GM18951 (cell line): Measurements from ENCODE around the gene LPP.
"Not testable (repeated sequence)": the region's sequence is repeated elsewhere in the genome, so short reads cannot be mapped to it uniquely, and the experiment has no call there.

ENCODE experiments used
- POLR2A ChIP-seq: IDR thresholded peaks from 4 replicates; pipeline ENCODE4 v1.6.1; 2011; ENCODE audit warnings: mild to moderate bottlenecking; ENCODE audit not compliant: insufficient read length, insufficient read depth; ENCODE audit errors: extremely low read depth
- in situ Hi-C: fragments of 300-500 bp; cut with MboI; formaldehyde crosslinking; loops from one replicate; pipeline ENCODE4 v1.12.0; 2022; ENCODE audit warnings: low sequenced_read_pairs, mixed read lengths, inconsistent platforms; ENCODE audit not compliant: unreplicated experiment

LPP gene

DNA sequence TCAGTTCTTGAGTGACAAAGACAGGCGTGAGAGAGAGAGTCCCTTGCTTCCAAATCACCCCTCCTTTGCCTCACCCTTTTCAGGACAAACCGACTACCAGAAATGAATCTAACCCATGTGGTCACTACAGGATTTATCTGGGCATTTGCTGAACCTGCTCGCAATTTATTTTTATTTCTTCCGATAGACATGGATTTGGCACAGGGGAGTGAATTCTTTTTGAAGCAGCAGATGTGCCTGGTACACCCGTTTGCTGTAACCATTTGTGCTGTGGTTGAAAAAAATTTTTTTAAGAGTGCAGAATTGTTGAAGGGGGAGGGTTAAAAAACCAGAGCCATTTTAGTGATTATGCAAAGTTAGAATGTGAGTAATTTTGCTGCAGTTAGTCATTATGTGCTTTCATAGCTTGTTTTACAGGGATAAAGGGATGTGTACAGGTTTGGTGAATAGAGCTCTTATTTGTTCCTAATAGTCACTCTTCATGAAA, 442.0 kb downstream of the LPP start:
- in situ Hi-C loops: no loop called here
- no peak for TF ChIP-seq POLR2A

DNA sequence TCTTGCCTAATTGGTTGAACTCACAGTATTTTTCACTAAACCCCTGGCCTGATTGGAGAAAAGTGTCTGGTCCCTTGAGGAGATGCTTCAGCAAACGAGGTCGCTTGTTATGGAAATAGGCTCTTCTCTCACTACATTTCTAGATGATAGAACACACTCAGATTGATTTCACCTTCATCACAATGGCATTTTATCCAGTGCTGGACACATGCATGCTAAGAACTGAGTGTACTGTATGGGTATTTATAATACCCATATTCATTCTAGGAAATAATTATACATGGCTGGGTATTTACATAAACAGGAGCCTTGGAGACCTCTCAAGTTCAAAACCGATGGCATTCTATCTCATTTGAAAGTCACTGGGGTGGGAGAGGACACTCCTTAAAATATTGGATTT, 444.9 kb downstream of the LPP start:
- in situ Hi-C loops: no loop called here
- no peak for TF ChIP-seq POLR2A

DNA sequence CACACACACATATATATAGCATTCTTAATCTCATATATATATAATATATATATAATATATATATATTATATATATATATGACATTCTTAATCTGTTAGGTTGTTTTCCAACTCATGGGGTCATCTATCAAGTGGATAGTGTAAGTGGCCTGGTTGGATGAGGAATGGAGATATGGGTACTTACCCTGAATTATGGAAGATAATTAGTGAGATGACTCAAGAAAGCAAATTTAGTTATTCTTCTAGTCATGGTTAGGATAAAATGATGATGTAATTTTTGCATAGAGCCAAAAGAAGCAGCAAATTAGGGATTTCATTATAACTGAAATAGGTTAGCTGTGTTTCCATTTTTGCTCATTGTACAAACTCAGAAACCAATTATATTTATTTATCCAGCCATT, 448.2 kb downstream of the LPP start:
- TF ChIP-seq POLR2A: no peak
- in situ Hi-C loops: no loop called here

DNA sequence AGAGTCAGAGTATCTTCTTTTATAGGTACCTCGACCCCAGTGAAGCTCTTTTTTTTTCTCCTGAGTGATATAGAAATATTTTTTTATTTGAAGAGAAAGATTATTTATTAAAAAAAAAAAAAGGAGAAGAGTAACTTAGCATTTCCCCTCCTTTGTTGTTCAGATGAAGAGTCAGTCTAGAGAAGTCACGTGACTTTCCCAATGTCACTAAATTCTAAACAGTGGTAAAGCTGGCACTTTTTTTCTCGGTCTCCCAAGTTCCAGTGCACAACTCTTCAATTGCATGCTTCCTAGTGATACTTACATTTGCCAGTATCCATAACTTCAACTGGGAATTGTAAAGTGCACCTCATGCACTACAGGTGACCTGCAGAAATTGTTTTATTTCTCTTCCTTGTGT, 448.7 kb downstream of the LPP start:
- no peak for TF ChIP-seq POLR2A
- in situ Hi-C loops: no loop called here

DNA sequence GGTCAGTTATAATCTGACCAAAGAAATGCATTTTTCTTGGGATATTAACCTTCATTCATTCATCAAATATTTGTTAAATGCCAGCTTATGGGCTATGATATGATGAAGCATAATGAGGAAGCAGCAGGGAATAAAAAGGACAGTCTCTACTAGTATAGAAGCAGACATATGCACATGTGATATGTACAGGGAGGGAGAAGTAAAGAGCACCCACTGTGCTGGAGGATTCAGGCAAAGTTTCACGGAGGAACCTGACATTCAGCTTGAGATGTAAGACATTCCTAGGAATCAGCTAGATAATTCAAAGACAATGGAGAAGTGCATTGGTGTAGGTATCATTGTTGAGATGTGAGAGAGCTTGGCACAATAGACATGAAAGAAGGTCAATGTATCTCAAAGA, 450.7 kb downstream of the LPP start:
- in situ Hi-C loops: no loop called here
- no peak for TF ChIP-seq POLR2A

DNA sequence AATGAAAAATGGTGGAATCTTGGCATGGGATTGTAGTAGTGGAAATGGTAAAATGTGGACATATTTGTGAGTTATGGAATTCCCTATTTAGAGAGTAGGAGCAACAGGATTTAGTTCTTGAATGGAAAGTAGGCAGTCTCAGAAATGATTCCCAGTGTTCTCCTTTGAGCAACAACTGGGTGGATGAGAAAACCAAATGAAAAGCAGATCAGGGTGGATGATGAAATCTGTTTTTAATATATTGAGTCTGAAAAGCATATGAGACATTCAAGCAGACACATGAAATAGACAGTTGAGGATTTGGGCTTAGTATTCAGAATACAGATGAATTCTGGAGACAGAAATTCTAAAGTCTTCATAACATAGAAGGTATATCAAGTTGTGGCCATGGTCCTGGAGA, 451.3 kb downstream of the LPP start:
- in situ Hi-C loops: no loop called here

DNA sequence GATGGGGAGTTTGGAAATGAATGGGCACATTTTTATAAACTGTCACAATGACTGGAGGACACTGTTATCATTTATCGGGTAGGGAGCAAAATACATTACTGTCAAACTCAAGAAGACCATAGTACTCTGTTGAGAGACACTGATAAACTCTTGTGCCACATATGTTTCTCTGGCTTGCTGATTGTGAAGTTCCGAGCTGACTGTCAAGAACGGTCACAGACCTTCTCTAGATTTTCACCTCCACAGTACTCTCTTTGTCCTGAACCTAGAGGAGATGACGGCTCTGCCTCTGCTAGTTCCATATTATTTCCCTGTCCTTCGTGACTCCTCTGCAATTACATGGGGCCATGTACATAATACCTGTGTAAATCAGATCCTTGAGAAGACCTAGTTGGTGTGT, 451.9 kb downstream of the LPP start:
- TF ChIP-seq POLR2A: no peak
- in situ Hi-C loops: no loop called here

More for the DNA sequence above, 451.3 kb downstream of the LPP start:
- no peak for TF ChIP-seq POLR2A

GRCh38 chr3:188607805-188608315, 453.9 kb downstream of the LPP start:
- in situ Hi-C loops: no loop called here
- no peak for TF ChIP-seq POLR2A

- in situ Hi-C loops: no loop called here
- no peak for TF ChIP-seq POLR2A
These were observed 454.4 kb downstream of the LPP start for GRCh38 chr3:188608401-188608800.

- in situ Hi-C loops: not testable (repeated sequence)
These were observed 459.8 kb downstream of the LPP start for GRCh38 chr3:188613721-188614120.

DNA sequence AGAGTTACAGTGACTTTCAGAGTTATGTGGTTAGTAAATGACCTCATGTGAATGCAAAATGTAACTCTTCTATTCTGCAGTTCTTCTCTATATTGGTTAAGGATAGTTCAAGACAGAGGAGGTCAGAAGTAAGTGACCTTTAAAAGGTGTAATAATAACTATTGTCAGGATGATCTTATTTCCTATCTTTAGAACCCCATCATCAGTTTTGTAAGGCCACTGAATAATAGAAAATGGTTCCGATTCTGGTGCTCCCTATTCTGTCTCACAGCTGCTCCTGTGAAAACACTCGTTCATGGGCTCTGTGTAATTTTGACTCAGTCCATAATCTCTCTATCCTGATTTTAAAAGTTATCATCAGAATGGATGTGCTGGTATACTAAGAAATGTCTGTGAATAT, 463.3 kb downstream of the LPP start:
- no peak for TF ChIP-seq POLR2A
- in situ Hi-C loops: no loop called here

DNA sequence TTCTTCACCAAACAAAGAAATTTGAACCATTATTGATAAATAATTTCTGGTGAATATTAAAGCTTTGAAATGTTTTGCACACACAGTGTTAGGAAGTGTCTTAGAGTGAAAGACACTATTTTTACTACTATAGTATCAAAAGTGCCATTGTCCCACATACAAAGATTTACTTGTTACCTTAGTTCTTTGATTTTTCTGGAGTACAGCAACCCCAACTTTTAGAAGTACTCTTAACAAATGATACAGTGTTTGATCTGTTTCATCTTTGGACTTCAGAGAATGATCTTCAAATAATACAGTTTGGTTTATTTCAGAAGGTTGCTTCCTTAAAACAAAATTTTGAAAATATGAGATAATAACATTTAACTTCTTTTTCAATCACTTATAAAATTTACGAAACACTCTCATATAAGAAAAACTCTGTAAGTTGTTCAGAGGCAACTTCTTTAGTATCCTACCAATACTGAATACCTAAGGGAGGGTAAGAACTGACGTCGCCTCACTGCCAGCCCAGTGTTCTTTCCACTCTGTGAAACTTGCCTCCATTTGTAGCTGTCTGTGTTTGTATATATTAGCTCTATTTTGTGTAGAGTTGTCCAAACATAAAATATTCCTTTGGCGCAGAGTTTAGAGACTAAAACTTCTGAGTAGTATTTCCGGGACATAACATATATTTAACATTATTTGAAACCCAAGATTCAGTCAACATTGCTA, 464.2 kb downstream of the LPP start:
- TF ChIP-seq POLR2A: no peak
- in situ Hi-C loops: no loop called here

DNA sequence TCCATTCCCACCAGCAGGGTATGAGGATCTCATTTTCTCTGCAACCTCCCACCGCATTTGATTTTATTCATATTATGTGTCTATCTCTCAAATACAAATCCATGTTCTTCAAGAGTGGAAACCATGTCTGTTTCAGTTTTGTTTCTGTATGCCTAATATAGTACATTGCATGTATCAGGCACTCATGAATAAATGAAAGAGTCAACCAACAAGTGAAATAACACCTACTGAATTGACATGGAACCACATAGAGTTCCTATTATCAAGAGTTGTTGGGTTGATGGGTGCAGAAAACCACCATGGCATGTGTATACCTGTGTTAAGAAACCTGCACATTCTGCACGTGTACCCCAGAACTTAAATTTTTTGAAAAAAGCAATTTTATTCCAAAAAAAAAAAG, 466.8 kb downstream of the LPP start:
- in situ Hi-C loops: no loop called here
- no peak for TF ChIP-seq POLR2A

- in situ Hi-C loops: no loop called here
- TF ChIP-seq POLR2A: no peak
These were observed 470.4 kb downstream of the LPP start for GRCh38 chr3:188624384-188624783.
